ENCODE measurements around the gene ACVR1B.

The ACVR1B gene

DNA sequence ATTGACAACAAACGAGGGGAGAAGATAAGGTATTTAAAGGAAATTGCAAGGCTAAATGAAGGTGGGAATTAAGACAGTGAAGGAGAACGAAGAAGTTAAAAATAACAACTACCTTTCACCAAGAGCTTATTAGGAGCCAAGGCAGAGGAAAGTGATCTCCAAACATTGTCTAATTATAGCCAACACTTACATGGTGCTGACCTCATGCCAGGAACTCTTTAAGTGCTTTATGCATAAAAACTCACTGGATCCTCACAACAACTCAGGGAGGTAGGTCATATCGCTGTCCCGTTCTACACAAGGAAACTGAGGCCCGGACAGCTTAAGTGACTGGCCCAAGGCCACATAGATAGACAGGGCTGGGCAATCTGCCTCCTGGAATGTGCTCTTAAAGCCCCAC, 74.8 kb downstream of the ACVR1B start:
- no peak for DNase-seq

DNA sequence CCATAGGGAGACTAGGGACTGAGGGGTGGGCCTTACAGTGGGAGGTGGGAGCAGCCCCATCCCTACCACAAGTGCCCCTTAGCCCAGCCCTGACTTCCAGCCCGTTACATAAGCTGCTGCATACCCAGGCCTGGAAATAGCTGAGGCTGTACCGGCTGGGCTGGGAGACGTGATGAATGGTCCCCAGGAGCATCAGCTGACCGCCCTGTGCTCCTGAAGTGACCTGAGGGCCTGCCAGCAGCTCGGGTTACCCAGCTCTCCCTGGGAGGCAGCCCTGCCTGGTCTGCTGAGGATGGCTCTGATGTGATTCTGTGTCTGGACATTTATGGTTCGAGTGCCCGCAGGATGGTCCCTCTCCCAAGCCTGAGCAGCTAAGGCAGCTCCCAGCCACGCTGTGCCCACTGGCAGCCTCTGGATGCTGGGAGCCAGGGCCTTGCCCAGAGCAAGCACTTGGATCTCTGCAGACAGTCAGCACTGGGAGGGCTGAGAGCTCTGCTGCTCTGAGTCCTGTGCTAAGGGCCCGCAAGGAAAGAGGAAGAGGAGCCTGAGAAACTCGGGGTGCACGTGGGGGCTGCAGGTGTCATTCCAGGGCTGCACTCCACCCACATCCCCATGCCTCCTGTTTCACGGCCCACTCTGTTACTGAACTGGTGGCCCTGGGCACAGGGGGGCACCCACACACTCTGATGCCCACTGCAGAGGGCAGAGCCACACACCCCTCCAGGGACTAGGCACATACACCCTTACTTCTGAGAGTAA, 75.8 kb downstream of the ACVR1B start:
- DNase-seq = no peak

DNA sequence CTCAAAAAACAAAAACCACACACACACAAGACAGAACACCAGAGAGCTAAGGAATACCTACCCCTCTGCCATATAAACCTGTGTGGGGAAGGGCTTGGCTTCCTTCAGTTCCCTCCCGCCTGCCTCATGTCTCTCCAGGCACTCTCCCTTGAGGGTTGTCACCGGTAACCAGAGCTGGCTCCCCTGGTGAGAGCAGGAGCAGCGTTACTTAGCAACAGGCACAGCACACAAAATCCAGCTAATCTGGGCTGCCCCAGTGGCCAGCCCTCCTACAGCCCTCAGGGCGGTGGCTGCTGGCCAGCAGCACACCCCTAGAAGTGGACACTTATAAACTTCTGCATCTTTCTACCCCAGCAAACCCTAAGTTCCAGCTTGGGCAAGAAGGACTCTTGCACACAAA, 78.2 kb downstream of the ACVR1B start:
- no peak for DNase-seq

DNA sequence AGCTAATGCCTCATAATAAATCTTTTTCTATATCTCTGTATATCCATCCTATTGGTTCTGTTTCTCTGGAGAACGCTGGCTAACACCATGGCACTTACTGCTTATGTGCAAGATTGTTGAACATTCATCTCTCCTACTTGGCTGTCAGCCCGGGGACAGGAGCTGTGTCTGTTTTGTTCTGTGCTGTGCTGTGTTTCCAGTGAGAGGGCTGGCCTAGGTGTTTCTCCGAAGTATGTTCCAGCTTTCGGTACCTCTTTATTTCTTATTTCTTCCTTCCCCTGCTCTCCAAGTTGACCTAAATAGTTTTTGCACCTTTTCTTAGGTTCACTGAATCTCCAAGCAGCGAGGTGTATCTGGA, 80.9 kb downstream of the ACVR1B start:
- DNase-seq = no peak

DNA sequence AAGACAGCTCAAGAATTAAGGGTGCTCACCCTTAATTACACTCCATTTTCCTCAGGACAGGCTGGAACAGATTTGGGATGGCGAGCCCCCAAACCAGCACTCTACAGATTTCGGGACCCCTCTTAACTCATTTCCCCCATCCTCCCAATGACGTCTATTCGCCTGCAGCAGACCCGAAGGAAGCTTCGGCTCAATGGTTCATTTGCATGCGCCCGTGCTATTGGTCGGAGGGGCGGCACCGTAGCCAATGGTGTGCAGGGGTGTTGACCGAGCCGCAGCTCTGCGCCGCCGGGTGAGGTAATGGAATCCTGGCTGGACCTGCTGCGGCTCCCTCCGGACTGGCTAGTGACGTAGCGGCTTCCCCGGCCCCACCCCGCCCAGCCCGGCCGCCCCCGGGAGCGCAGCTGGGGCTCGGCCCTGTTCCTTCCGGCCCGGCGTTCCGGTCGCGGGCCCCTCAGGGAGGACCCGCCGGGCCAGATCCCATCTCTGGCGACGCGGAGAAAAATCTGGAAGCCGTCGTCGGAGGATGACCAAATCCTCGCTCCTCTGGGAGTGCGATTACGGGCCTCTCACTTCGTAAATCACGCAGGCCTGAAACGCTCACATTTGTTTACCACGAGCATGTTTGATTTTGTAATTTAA, 81.4 kb downstream of the ACVR1B start:
- peak; percentile 85 to 91 for DNase-seq

DNA sequence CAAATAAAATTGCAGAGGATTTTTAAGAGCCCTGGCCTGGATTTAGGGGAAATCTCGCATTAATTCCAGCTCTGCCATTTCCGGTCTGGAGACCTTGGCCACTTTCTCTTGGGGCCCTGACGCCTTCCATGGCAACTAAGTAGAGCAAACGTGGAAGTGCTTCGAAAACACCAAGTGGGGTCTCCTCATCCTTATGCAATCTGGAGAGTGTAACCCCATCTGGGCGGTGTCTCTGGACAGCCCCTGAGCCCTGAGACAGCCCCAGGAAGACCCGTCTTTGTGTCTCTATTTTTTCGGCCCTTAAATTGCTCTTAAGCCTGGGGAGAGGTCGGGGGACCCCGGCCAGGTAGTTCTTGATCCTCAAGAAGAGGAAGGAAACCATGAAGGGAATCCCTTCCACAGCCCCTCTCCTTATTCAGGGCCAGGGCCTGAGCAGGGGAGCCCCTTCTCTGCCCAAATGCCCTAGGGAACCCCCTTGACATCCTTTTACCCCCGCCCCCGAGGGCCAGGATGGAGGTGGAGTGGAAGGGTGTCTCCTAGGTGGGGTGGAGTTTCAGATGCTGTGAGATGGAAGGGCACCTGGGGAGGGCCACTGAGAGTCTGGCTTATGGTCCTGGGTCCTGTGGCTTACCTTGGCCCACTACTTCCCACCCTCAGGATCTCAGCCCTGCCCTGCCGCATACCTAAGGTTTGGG, 82.1 kb downstream of the ACVR1B start:
- no peak for DNase-seq

DNA sequence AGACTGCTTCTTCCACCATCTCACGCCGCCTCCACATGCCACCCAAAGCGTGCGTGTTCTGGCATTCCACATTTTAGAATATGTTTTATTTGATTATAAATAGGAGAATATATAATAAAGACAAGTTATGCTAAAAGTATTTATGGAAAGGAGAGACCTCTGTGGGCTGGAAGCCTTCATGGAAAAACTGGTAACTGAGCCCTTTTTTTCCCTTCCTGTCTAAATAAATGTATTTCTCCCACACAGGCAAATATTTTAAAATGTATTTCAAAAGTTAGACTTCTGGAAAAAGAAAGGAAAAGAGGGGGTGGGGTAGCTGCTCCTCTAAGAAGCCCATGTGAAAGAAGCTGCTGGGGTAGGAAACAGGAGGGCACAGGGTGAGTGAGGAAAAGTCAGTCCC, 83.7 kb downstream of the ACVR1B start:
- DNase-seq = no peak

DNA sequence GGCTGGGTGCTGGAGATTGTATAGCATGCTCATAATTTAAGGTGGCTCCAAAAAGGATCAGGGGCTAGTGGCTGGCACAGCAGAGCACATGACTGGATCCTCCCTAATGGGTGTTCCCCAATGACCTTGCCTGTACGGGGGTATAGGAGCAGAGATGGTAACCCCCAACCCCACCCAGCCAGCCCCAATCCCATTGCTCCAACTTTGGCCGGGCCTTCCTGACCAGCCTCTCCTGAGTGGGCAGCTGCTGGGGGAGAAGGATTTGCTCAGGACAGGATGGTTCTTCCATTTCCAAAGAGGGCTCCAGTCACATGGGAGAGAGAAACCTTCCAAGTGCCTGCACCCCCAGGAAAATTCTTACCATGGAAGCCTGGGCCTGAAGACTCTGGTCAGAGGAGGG, 84.4 kb downstream of the ACVR1B start:
- no peak for DNase-seq

DNA sequence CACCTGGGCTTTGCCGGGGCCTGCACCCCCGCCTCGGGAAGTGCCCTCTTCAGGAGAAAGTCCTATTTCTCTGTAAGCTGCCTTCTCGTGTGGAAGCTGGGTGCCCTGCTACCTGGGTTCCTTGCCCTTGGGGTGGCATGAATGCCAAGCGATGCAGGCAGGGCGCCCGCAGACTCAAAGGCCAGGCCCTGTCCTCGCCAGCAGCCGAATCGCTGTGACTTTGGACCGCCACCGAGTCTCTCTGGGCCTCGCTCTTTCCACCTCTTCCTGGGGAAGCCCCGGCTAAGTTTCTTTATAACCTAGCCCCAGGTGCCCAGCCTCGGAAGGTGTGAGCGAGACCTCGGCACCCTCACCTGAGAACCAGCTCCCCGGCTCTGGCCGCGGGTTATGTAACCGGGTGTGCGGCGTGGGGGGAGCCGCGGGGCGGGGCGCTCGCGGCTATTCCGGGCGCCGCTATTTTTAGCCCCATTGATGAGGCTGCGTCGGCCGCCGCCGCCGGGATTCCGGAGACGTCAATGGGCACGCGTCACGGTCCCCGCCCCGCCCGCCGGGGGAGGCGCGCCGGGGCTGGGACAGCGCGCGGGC, 85.2 kb downstream of the ACVR1B start:
- peak in 1 of 2 experiments; percentile 11 for DNase-seq

DNA sequence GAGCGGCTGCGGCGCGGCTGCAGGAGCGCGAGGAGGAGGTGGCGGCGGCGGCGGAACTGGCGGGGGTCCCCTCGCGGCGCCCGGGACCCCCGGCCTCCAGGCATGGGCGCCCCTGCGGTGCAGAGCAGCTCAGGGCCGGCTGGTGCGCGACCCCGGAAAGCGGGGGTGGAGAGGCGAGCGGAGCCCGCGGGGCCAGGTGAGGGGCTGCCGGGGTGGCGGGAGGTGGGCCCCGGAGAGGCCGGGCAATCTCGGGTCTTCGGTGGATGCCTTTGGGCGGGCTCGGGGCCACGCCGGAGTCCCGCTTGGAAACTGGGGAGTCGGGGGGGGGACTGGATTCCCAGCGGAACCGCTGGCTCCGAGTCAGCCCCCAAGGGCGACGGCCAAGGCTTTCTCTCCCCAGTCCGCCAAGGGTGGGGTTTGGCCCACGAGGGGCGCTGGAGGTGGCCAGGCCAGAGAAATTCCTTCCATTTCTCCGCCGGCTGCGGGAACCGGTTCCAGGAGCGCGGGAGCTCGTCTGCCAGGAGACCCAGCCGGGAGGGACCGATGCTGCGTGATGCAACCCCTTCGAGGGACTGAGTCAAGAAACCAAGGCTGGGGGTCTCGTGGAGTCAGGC, 85.9 kb downstream of the ACVR1B start:
- no peak for DNase-seq

DNA sequence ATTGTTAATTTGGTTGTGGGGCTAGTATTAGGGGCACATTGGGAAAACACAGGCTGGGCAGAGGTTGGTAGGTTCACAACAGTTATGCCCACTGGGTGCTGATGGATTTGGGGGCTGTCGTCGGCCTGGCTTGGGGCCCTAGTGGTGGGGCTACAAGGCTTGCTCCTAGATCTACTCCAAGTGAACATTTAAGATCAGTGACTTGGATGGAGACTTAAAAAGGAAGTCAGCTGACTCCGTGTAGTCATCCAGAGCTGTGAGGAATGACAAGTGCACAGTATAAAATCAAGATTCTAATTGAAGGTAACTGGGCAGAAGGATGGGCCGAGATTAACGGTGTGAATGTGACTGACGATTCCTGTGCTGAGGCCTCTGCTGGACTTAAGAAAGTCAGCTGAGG, 86.9 kb downstream of the ACVR1B start:
- DNase-seq = no peak

DNA sequence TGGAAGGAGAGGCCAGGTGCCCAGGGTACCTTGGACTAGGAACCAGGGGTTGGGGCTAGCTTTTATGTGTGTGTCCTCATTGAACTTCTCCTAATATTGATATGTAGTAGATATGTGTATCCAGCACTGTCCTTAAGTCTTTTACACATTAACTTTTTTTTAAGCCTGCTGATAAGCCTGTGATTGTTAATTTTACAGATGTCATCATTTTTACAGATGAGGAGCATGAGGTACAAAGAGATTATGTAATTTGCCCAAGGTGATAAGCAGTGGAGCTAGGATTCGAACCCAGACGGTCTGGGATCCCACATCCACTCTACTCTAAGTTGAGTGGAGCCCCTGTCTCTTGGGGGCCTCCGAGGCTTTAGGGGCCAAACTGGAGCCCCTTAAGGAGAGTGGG, 89.5 kb downstream of the ACVR1B start:
- no peak for DNase-seq

DNA sequence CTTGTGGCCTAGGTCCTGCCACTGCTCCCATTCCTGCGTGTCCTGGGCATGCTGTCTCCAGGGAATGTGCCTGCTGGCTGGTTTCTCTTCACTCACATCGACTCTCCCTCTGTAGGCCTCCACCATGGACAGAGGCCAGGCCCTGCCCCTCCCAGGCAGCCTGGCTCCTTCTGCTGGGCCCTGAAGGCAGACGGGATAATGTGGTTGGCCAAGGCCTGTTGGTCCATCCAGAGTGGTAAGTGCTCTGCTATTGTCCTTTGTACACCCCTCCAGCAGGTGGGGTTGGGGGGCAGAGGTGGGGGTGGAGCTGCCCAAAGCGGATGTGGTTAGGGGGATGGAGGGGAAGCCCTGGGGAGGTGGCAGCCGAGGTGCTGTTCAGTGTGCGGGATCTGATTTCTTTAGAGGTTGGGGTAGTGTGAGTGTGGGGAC, 90.2 kb downstream of the ACVR1B start:
- no peak for DNase-seq

DNA sequence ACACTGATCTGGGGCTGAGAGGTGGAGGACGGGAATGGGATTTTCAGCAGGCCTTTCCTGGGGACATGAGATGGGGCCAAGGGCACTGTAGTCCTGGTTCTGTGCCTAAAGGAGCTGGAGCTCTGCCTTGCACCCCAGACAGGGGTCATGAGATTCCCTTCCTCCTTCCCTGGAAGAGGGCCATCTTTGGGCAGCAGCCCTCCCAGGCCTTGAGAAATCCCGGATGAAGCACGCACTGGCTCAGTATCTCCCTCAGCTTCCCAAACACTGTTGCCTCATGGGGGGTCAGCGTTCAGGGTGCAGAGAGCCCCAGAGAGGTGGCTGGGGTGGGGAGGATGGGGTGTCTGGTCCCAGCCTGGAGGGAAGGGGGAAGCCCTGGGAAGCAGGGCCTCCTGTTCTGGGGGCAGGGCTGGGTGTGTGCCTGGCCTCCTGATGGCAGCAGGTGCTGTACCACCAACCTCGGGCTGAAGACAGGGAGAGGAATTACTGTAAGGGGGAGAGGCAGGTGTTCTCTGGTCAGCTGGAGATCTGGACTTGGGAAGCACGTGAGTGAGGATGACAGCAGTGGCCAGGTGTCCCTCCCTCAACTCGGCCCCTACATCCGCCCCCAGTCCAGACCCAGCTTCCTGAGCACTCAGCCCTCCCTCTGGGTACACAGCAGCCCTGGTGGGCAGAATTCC, 91.3 kb downstream of the ACVR1B start:
- DNase-seq = no peak

DNA sequence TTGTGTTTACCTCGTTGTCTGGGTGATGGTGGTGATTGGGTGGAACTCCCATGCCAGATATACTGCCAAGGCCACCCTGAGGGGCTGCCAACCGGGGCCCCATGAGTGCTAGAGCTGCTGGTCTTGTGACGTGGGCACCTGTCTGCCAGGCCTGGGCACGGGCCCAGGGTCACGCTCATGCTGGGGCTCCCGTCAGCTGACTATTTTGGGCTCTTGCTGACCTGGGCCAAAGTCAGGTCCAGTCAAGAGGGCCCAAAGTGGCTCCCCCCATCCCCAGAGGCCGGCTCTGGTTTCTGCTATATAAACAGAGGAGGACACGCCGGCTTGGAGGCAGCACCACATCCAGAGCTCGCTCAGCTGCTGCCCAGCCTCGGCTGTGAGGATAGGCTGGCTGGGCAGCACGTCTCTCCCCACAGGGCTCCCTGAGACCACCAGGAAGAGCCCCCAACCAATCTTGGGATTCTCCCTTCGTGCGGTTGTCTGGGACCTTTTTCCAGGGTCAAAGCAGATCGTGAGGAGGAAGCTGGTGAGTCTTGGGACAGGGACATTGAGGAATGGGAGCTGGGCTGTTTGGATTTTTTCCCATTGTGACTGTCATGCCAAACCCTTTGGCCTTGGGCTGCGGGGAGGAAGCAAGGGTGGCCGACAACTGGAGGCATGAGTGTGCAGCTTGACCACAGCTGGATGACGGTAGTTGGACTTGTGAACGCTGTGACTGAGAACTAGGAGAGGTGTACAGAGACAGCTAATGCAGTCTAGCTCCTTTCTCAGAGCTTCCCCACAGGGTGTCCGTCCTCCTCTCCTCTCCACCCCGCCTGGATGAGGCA, 92.1 kb downstream of the ACVR1B start:
- DNase-seq = no peak

DNA sequence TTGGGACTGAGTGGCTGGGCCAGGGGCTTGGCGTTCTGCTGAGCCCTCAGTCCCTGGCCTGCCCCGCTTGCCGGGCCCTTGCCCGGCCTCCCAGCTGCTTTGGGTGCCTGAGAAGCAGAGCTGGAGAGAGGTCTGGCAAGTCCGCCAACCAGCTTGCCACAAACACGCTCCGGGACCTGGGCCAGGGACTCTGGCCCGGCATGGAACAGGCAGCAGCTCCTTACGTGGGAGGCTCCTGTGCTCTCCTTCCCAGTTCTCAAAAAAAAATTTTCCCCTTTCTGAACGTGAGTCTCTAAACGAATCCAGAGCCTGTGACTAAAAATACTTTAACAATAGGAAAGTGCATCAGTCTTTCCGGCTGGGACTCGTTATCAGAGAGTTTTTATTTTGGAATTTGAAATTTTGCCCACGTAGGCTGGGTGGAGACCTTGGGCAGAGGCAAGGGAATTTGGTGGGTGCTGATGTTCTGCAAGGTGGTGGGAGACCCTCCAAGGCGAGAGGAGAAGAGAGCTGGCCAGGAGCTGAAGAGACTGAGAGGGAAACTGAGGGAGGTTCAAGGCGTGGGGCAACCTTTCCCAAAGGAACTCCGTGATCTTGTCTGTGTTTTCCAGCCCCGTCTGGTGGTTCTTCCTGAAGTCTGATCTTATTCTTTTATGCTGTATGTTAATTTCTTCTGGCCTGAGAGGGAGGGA, 92.9 kb downstream of the ACVR1B start:
- no peak for DNase-seq

DNA sequence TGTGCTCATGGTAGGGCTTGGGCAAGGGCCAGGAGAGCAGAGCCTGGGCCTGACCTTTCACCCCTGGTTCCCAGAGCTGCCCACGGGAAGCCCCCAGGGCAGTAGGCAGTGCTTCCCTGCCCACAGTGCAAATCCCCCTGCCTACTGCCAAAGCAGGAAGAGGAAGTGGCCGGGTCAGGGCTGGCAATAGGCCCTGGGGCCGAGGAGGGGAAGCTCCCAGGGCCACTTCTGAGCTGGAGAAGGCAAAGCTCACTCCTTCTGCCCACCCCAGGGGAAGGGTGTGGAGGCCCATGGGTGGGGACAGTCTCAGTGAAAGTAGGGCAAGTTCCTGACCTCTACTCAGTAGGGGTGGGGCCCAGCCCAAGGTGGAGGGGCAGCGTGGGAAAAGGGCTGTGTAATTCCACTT, 94.3 kb downstream of the ACVR1B start:
- peak; percentile 67 to 69 for DNase-seq
